Retinal pigment epithelial cell (primary cell): ENCODE measurements around the gene LARP7.
A peak's percentile ranks its signal among the peaks of the same experiment; 100 is the strongest.
"Not testable (repeated sequence)": the region's sequence is repeated elsewhere in the genome, so short reads cannot be mapped to it uniquely, and the experiment has no call there.

Experiments used
- DNase-seq: peaks from one replicate; pipeline ENCODE4 v3.0.0-alpha.2; 2010; ENCODE audit warnings: low read depth
- H3K4me3 ChIP-seq: 2 replicates; pipeline ENCODE4 v1.5.1; 2011; ENCODE audit warnings: mild to moderate bottlenecking, low read length, control low read depth, moderate library complexity
- TF ChIP-seq, protein P1 (sequence below): conservative IDR thresholded peaks from 2 replicates; pipeline ENCODE4 v1.5.1; 2011; ENCODE audit warnings: low read depth, low read length, control low read depth, inconsistent platforms

The LARP7 gene

DNA sequence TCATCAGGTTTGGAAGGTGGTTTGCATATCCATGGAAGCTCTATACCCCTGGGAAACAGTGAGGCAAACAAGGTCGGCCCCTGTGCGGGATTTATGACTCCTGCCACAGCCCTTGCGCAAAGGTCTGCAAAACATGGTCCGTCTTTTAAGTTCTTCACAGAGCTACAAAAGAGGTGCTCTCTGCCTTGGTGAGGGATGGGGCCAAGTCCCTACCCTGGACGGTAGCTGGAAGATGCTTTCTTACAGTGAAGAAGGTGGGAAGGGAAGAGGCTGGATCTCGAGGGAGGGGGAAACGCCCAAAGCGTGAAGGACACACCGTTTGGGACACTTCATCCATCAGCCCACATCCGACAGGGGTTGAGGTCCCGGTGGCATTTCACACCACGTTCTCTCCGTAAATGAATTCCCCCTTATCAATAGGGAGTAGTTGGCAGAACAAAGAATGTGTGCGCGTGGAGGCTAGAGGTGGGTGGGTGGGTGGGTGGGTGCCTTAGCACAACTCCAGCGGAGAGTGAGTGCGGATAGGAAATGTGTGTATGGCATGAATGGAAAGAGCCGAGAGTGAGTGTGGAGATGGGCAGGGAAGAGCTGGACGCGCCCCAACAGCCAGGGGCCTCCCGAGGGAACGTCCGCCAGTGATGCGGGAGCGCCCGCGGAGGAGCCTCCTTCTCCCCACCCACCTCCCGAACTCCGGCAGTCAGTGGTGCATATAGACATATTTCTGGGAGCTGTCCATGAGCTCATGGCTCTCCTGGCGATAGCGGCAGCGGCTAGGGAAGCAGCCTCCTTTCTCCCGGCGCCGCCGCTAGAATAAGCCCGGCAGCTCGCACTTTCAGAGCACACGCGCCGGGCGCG is 68.3 kb downstream of the LARP7 start:
- TF ChIP-seq, protein P1, sequence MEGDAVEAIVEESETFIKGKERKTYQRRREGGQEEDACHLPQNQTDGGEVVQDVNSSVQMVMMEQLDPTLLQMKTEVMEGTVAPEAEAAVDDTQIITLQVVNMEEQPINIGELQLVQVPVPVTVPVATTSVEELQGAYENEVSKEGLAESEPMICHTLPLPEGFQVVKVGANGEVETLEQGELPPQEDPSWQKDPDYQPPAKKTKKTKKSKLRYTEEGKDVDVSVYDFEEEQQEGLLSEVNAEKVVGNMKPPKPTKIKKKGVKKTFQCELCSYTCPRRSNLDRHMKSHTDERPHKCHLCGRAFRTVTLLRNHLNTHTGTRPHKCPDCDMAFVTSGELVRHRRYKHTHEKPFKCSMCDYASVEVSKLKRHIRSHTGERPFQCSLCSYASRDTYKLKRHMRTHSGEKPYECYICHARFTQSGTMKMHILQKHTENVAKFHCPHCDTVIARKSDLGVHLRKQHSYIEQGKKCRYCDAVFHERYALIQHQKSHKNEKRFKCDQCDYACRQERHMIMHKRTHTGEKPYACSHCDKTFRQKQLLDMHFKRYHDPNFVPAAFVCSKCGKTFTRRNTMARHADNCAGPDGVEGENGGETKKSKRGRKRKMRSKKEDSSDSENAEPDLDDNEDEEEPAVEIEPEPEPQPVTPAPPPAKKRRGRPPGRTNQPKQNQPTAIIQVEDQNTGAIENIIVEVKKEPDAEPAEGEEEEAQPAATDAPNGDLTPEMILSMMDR = no peak
- DNase-seq = peak; percentile 12
- H3K4me3 ChIP-seq = peak overlapping the region; percentile 38

DNA sequence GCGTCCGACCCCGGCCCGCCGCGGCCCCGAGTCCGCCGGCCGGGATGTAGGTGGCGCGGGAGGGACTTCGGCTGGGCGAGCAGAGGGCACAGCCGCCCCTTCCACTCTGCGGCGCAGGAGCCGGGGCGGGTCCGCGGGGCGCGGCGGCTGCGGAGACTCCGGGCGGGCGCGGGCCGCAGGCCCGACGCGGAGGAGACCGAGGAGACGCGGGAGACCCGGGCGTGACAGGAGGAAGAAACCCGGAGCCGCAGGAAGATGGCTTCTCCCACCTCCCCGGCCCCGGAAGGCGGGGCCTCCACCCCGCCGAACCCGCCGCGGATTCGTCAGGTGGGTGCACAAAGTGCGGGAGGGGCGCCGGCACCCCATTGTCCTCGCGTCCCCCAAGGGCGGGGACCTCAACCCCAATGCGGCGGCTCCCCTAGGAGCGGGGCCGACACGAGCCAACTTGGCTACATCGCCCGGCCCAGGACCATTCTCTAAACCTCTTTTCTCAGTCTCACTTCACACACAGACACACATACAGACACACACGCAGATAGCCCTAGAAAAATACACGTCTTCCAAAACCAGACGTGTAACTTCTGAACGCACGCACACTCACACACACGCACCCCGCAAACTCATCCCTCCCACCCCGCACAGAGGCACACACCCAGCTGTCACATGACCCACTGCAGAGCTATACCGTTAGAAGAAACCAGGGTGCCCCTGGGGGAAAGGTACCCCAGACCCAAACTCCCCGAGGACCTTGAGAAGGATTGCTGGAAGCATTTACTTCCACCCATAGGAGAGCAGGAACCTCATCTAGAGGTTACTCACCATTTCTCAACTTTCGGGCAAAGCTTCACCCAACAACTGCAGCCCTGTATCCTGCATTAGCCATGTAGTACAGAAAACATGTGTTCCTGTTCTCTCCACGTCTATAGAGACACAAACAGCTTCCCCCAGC is 69.2 kb downstream of the LARP7 start:
- peak overlapping the region; percentile 62 for H3K4me3 ChIP-seq
- DNase-seq = not testable (repeated sequence)

DNA sequence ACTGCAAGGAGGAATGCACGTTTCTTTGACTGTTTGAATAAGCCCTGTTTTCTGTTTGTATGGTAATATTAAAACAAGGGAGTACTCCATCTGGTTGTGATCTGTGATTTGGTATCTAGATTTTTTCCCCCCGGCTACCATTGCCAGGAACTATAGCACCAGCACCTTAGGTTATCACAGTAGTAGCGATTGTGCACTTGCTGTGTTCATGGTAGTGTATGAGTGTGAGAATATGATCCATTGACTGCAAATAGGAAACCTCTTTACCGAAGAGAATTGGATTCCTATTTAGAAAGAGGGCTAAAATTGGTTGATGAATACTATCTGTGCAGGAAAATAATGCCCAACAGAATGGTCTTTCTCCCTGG is 69.9 kb downstream of the LARP7 start:
- peak overlapping the region; percentile 62 for H3K4me3 ChIP-seq
- no peak for DNase-seq
- TF ChIP-seq, protein P1 = no peak
